SW480 (cell line): ENCODE data around the gene RECK.
"Not testable (repeated sequence)": the region's sequence is repeated elsewhere in the genome, so short reads cannot be mapped to it uniquely, and the experiment has no call there.

ENCODE experiments used
- DNase-seq: peaks from one replicate; pipeline ENCODE4 v3.0.0-alpha.2; 2016; ENCODE audit warnings: low spot score

The RECK gene

GRCh38 chr9:36116593-36116992, 79.9 kb downstream of the RECK start:
- no peak for DNase-seq

GRCh38 chr9:36118201-36118600, 81.5 kb downstream of the RECK start:
- no peak for DNase-seq

DNA sequence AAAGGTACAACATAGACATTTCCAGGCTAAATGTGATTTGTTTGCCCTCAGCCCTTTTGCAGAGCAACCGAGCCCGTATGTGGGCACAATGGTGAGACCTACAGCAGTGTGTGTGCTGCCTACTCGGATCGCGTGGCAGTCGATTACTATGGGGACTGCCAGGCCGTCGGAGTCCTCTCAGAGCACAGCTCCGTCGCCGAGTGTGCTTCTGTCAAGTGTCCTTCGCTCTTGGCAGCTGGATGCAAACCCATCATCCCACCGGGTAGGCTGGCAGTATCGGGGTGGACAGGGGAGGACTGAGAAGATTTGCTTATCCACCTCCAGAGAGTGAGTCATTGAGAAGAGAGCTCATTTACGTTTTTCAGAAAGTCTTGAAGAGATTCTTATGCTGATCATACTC, 82.0 kb downstream of the RECK start:
- DNase-seq: no peak

GRCh38 chr9:36119476-36119875, 82.8 kb downstream of the RECK start:
- DNase-seq: no peak

- DNase-seq: no peak
Measured at GRCh38 chr9:36120705-36121104, 84.0 kb downstream of the RECK start.

- DNase-seq: no peak
Measured at GRCh38 chr9:36121971-36122370, 85.3 kb downstream of the RECK start.

DNA sequence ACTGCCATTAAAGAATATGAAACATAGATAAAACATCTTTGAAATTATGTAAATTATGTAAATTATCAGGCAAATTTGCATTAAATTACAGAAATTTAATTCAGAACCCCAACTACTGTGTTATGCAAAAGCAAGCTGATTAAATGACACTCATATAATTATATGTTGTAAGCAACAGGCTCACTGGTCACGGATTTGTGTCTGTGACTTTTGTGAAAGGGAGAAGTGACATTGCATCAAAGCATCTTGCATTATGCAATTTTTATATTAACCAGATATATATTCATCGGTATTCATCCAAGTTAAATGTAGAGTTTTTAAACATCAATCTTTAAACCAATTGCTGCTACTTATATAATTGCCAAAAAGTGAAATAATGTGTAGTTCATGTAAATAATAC, 86.8 kb downstream of the RECK start:
- DNase-seq: no peak

- DNase-seq: no peak
Measured at GRCh38 chr9:36125062-36125855, 88.5 kb downstream of the RECK start.

DNA sequence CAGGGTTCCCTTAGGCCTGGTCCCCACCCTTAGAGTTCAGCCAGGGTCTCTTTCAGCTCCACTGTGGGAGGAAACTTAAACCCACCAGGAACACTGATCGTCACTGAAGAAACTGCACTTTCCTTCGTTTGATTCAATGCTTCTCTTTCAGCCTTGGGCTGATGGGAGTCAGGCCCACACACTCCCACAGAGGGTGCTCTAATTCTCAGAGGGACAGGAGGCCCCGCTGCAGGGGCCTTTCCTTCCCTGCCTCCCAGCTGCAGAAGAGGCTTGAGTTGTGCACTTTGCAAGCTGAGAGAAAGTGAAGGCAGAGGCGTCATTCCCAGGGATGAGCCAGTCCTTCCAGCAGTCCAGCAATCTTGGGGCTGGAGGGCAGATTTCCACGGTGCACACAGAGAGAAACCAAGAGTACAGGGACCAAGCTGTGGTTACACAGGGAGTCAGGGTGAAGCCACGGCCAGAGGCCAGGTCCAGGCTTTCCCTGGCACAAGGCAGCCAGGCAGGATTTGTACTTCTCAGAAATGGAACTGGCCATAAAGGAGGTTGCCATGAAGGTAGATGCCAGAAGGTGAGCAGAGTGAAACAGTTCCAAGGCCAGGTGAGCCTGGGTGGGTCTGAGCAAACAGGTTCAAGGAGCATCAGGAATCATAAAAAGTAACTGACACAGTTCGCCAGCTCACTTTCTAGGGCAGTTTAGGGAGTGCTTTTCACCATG, 89.5 kb downstream of the RECK start:
- no peak for DNase-seq

DNA sequence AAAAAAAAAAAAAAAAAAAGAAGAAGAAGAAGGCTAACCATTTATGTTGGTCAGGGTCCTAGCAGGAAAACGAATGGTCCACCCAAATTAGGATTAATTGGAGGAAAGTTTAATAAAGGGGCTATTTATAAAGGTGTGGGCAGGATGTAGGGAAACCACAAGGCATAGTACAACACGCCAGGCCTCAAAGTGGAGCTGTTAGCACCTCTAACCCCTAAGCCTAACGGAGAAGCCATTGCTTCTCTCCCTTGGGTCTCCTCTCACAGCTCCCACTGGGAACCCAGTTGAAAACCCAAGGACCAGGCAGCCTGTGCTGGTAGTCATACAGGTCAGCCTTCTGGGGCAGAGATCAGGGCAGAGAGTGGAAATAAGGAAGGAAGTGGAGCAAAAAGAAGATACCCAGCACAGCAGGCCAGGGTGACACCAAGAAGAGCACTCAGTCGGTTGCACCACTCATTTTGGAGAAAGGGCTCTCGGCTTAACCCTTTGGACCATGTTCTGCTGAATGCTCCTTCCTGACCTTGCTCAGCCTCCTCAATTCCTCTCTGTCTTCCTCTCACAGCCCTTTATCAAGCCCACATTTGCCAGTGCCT, 91.0 kb downstream of the RECK start:
- no peak for DNase-seq

DNA sequence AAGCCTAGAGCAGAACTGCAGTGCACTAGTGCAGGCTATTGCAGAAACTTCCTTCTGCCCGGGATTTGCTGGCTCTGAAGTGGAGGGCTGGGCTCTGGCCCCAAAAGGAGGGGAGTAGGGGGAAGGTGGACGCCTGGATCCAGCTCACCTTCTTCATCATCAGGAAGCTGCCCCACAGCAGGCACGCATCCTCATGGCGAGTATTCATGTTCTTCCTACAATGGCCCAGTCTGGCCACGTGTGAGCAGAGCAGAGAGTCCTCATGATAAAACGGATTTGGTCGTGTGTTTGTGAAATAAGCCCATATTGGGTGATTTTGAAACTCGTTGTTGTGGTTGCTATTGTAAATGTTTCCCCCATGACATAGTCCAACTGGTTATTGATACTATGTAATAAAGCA, 91.6 kb downstream of the RECK start:
- no peak for DNase-seq

DNA sequence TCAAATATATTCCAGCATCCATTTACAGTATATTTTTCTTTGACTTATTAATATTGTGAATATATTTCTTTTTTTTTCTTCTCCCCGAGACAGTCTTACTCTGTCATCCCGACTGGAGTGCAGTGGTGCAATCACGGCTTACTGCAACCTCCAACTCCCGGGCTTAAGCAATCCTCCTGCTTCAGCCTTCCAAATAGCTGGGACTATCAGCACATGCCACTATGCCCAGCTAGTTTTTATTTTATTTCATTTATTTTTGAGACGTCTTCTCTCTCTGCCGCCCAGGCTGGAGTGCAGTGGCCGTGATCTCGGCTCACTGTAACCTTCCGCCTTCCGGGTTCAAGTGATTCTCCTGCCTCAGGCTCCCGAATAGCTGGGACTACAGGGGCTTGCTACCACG, 92.4 kb downstream of the RECK start:
- no peak for DNase-seq

GRCh38 chr9:36131666-36132065, 95.0 kb downstream of the RECK start:
- not testable (repeated sequence) for DNase-seq

DNA sequence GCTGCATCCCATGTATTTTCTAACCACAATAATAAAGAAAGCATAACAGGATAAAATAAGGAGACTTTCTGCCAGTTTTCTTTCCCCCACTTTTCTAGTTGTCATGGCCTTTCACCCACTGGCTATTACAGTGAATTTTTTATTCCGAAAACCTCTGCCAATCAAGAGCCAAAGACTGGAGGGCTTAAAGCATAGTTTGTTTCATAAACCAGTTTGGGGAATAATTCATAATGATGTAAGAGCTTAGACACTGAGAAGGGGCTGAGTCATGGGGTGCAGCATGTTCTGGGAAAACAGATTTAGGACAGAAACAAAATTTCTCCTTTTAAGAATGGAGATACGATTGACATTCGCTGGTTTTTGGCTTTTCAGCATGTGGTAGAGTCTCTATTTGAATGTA, 95.4 kb downstream of the RECK start:
- DNase-seq: no peak

GRCh38 chr9:36134761-36135505, 98.2 kb downstream of the RECK start:
- DNase-seq: no peak

- DNase-seq: no peak
Measured at GRCh38 chr9:36135741-36136271, 99.1 kb downstream of the RECK start.

GRCh38 chr9:36136272-36136893, 99.7 kb downstream of the RECK start, which contains the start of gene GLIPR2:
TSS of gene GLIPR2 (plus strand) at chr9:36136733. CDS start at chr9:36136779, 46 bp downstream.
- DNase-seq: peak; percentile 72

GRCh38 chr9:36136894-36137391, 100.2 kb downstream of the RECK start:
- no peak for DNase-seq

DNA sequence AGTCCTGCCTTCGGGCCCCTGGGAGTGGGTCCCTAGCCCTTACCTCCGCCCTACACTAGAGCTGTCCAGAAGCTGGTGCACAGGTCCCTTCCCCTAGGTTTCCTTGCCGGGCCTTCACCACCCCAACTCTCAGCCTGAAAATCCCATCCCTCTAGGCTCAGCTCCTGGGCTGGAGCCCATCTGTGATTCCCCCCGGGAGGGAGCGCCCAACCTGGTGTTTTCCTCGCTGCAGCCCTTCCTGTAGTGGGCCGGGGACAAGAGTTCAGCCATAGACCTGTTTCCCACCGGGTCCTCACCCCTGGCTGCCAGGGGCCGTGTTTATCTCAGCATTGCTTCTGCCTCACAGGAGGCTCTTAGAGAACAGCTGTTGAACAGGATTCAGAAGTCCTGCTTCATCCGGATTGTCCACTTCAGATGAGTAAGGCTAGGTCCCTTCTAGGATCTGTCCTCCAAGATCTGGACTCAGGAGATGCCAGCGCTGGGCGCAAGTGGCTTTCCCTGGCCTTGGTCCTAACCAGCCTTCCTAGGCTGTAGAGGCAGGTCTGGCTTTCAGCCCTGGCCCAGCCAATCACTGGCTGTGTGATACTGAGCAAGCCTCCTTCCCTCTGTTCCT, 100.8 kb downstream of the RECK start:
- no peak for DNase-seq

GRCh38 chr9:36138496-36138895, 101.8 kb downstream of the RECK start:
- no peak for DNase-seq

GRCh38 chr9:36138901-36139300, 102.2 kb downstream of the RECK start:
- no peak for DNase-seq
